Measurements from ENCODE around the gene CENPL. TPM values are rescaled to one million over a fixed set of nuclear protein-coding genes. Genes with fewer than 3 reads are reported as not detected.

CENPL gene
- total RNA-seq, 1 experiment from 2014 or later = 108 TPM

DNA sequence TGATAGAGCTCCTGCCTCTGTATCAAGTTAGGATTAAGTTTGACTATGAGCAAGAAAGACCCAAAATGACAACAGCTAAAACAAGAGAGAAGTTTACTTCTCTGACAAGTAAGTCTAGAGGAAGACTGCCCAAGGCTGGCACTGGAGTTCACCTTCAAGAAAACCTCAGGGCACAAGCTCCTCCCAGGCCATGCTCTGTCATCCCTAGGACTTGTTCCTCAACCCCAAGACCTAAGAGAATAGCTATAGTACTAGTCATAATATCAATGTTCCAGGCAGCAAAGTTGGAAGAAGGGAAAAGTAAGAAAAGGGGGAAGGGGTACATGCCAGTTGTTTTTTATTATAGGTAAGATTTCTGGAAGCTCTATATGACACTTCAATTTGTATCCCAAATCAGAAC lies 26.6 kb downstream of the CENPL start:
- H3K9me3 ChIP-seq (ENCODE audit: low read length) = no peaks in the 10 kb centered on the region
- ATAC-seq (peak; percentile 53), DNase-seq (peak; percentile 58)
- peaks cover 54% of the 10 kb centered on the region for H3K36me3 ChIP-seq (ENCODE audit: low read depth, low read length)
- peaks cover 5% of the 10 kb centered on the region for H3F3A ChIP-seq (ENCODE audit: low read length, unreplicated experiment)
- no peak overlapping the region for H2AFZ ChIP-seq (ENCODE audit: low read length)
- ChIA-PET CTCF (no interaction called here), POLR2A (ENCODE audit: unreplicated experiment) (interaction anchor here (0.7 kb wide), 1 partner anchor 23 kb away, joined by 3 read pairs; no protein-coding TSS in a partner anchor)
- H3K27ac ChIP-seq (ENCODE audit: low read length) = no peak overlapping the region
- H3K4me3 ChIP-seq (ENCODE audit: low read length) = no peak overlapping the region
- intact Hi-C loops (cut with micrococcal nuclease) = no loop called here
- peaks cover 9% of the 10 kb centered on the region; the same call in 1 of the 2 replicates for H3K4me1 ChIP-seq (ENCODE audit: insufficient read depth, low read length)
- H4K20me1 ChIP-seq (ENCODE audit: low read length) = no peaks in the 10 kb centered on the region
- H3K27me3 ChIP-seq (ENCODE audit: low read length) = no peaks in the 10 kb centered on the region
- TF ChIP-seq EZH2phosphoT487 (IDR thresholded peaks at IDR 0.05; ENCODE audit: borderline replicate concordance, low read length) = no peak
- TF ChIP-seq, protein P1, sequence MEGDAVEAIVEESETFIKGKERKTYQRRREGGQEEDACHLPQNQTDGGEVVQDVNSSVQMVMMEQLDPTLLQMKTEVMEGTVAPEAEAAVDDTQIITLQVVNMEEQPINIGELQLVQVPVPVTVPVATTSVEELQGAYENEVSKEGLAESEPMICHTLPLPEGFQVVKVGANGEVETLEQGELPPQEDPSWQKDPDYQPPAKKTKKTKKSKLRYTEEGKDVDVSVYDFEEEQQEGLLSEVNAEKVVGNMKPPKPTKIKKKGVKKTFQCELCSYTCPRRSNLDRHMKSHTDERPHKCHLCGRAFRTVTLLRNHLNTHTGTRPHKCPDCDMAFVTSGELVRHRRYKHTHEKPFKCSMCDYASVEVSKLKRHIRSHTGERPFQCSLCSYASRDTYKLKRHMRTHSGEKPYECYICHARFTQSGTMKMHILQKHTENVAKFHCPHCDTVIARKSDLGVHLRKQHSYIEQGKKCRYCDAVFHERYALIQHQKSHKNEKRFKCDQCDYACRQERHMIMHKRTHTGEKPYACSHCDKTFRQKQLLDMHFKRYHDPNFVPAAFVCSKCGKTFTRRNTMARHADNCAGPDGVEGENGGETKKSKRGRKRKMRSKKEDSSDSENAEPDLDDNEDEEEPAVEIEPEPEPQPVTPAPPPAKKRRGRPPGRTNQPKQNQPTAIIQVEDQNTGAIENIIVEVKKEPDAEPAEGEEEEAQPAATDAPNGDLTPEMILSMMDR (conservative IDR thresholded peaks at IDR 0.05; ENCODE audit: low read depth, low read length) = no peak
- no peak for TF ChIP-seq EZH2 (IDR thresholded peaks at IDR 0.05; ENCODE audit: low read length, unreplicated experiment)
- H3K9me2 ChIP-seq (replicated peaks; ENCODE audit: low read length) = no peaks in the 10 kb centered on the region
- no peak overlapping the region for H3K4me2 ChIP-seq (ENCODE audit: low read length)
- no peak overlapping the region for H3K9ac ChIP-seq (ENCODE audit: low read length)
- peaks cover 5% of the 10 kb centered on the region; the same call in 1 of the 2 replicates for H3K79me2 ChIP-seq (ENCODE audit: low read length)
- BruUV-seq (replicated peaks) = no TSS peak

DNA sequence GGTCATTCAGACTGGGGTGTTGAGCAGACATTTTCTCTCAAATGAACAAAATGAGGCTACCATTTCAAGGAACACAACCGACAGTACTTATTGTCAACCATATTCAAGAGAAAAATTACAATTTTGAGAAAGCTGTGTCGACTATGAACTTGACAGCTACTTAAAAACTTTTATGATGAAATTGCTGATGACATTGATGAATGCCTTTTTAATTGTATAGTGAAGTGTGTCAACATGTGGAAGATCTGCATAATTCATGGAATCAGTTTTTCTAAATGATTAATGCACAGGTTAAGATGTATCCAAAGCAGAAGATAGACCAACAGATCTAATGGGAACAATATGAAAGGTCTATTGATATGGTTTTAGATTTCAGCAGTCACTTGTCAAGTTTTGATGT lies 34.8 kb downstream of the CENPL start:
- TF ChIP-seq EZH2 (IDR thresholded peaks at IDR 0.05; ENCODE audit: low read length, unreplicated experiment) (no peak), EZH2phosphoT487 (IDR thresholded peaks at IDR 0.05; ENCODE audit: borderline replicate concordance, low read length) (no peak)
- TF ChIP-seq, protein P1 (conservative IDR thresholded peaks at IDR 0.05; ENCODE audit: low read depth, low read length) = no peak
- Histone ChIP-seq H3K27me3 (ENCODE audit: low read length) (no peaks in the 10 kb centered on the region), H3K4me1 (ENCODE audit: insufficient read depth, low read length) (no peaks in the 10 kb centered on the region), H3K4me2 (ENCODE audit: low read length) (no peak overlapping the region), H4K20me1 (ENCODE audit: low read length) (no peaks in the 10 kb centered on the region), H3K79me2 (ENCODE audit: low read length) (no peaks in the 10 kb centered on the region), H3K36me3 (ENCODE audit: low read depth, low read length) (peaks cover 51% of the 10 kb centered on the region; the same call in 1 of the 2 replicates), H3K9me2 (replicated peaks; ENCODE audit: low read length) (no peaks in the 10 kb centered on the region), H2AFZ (ENCODE audit: low read length) (no peak overlapping the region), H3K27ac (ENCODE audit: low read length) (no peak overlapping the region), H3F3A (ENCODE audit: low read length, unreplicated experiment) (peaks cover 17% of the 10 kb centered on the region), H3K9me3 (ENCODE audit: low read length) (no peaks in the 10 kb centered on the region), H3K4me3 (ENCODE audit: low read length) (no peak overlapping the region), H3K9ac (ENCODE audit: low read length) (no peak overlapping the region)
- no TSS peak for BruUV-seq (replicated peaks)
- ATAC-seq (no peak), DNase-seq (no peak)
- intact Hi-C loops (cut with micrococcal nuclease) = no loop called here
- POLR2A ChIA-PET (ENCODE audit: unreplicated experiment) = no interaction called here
- CTCF ChIA-PET = no interaction called here

DNA sequence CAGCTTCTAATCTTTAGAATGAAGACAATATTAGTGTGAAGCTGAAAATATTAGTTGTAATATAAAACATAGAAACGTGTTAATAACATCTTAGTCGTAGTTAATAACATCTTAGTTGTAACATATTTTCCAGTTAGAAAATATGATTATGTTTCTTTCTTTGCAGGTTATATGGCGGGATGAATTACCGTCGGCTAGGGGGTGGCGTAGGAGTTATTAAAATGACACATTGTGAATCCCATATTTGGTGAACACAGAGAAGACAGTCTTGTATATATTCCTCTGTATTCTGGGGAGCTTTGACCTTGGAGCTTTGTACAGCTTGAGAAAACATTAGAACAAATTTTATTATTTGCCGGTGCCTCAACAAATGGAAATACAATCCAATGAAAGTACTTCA lies 39.7 kb downstream of the CENPL start:
- Histone ChIP-seq H3K4me1 (ENCODE audit: insufficient read depth, low read length) (no peaks in the 10 kb centered on the region), H2AFZ (ENCODE audit: low read length) (no peak overlapping the region), H3K27me3 (ENCODE audit: low read length) (no peaks in the 10 kb centered on the region), H3F3A (ENCODE audit: low read length, unreplicated experiment) (peaks cover 7% of the 10 kb centered on the region), H3K36me3 (ENCODE audit: low read depth, low read length) (peaks cover 59% of the 10 kb centered on the region), H3K27ac (ENCODE audit: low read length) (no peak overlapping the region), H3K79me2 (ENCODE audit: low read length) (no peaks in the 10 kb centered on the region), H3K4me3 (ENCODE audit: low read length) (no peak overlapping the region), H3K4me2 (ENCODE audit: low read length) (no peak overlapping the region), H4K20me1 (ENCODE audit: low read length) (no peaks in the 10 kb centered on the region), H3K9me2 (replicated peaks; ENCODE audit: low read length) (no peaks in the 10 kb centered on the region), H3K9me3 (ENCODE audit: low read length) (no peaks in the 10 kb centered on the region), H3K9ac (ENCODE audit: low read length) (no peak overlapping the region)
- no peak for TF ChIP-seq EZH2phosphoT487 (IDR thresholded peaks at IDR 0.05; ENCODE audit: borderline replicate concordance, low read length)
- BruUV-seq (replicated peaks) = no TSS peak
- ChIA-PET CTCF (no interaction called here), POLR2A (ENCODE audit: unreplicated experiment) (no interaction called here)
- DNase-seq (no peak), ATAC-seq (no peak)
- intact Hi-C loops (cut with micrococcal nuclease) = no loop called here

Data from PC-3 (cell line).